Measurements from ENCODE around the gene IGF2R. TPM values are rescaled to one million over a fixed set of nuclear protein-coding genes. Genes with fewer than 3 reads are reported as not detected.

IGF2R gene
- total RNA-seq, 1 experiment from 2014 or later, result 75.3 TPM

- TF ChIP-seq AFF4 (CRISPR knock-in tag; IDR thresholded peaks at IDR 0.05; ENCODE audit: borderline replicate concordance) (no peak), CTCF (IDR thresholded peaks at IDR 0.05) (no peak), FOXK1 (CRISPR knock-in tag; IDR thresholded peaks at IDR 0.05) (no peak), FOXJ3 (CRISPR knock-in tag; IDR thresholded peaks at IDR 0.05; ENCODE audit: borderline replicate concordance) (no peak), ZNF138 (CRISPR knock-in tag; conservative IDR thresholded peaks at IDR 0.05) (no peak), SOX15 (CRISPR knock-in tag; IDR thresholded peaks at IDR 0.05) (no peak), PREB (CRISPR knock-in tag; IDR thresholded peaks at IDR 0.05; ENCODE audit: borderline replicate concordance) (no peak), ZBTB21 (CRISPR knock-in tag; IDR thresholded peaks at IDR 0.05; ENCODE audit: borderline replicate concordance) (no peak), FOXP4 (CRISPR knock-in tag; IDR thresholded peaks at IDR 0.05) (no peak), ZMAT4 (CRISPR knock-in tag; IDR thresholded peaks at IDR 0.05) (no peak)
Observed at GRCh38 chr6:160014869-160015182, 45.9 kb downstream of the IGF2R start (continued).

- Mint-ChIP-seq H3K4me1 (no peaks in the 10 kb centered on the region), H3K27me3 (ENCODE audit: low read depth) (no peaks in the 10 kb centered on the region), H3K9me3 (peaks cover 15% of the 10 kb centered on the region), H3K36me3 (peaks cover 27% of the 10 kb centered on the region), H3K27ac (peak overlapping the region; percentile 77; the same call in 1 of the 2 replicates), H3K4me3 (no peak overlapping the region)
- ChIA-PET CTCF (no interaction called here), POLR2A (no interaction called here)
- no peak for ATAC-seq
- no peak for DNase-seq (ENCODE audit: low spot score)
- TF ChIP-seq ZNF512 (CRISPR knock-in tag; IDR thresholded peaks at IDR 0.05; ENCODE audit: borderline replicate concordance) (no peak), HMGXB4 (CRISPR knock-in tag; IDR thresholded peaks at IDR 0.05) (no peak), TEAD1 (CRISPR knock-in tag; IDR thresholded peaks at IDR 0.05) (no peak), FOXK1 (CRISPR knock-in tag; IDR thresholded peaks at IDR 0.05) (no peak), USF2 (CRISPR knock-in tag; IDR thresholded peaks at IDR 0.05) (no peak), RELA (CRISPR knock-in tag; IDR thresholded peaks at IDR 0.05; ENCODE audit: borderline replicate concordance) (no peak), HMGA2 (CRISPR knock-in tag; IDR thresholded peaks at IDR 0.05) (no peak), ZSCAN18 (CRISPR knock-in tag; IDR thresholded peaks at IDR 0.05) (no peak), ZNF671 (CRISPR knock-in tag; IDR thresholded peaks at IDR 0.05) (no peak), ZNF219 (CRISPR knock-in tag; IDR thresholded peaks at IDR 0.05; ENCODE audit: borderline replicate concordance) (no peak)
Observed at GRCh38 chr6:160015778-160016684, 47.1 kb downstream of the IGF2R start.
